Measurements from ENCODE around the gene CA11.

GRCh38 chr19:48624067-48624594, 21.9 kb downstream of the CA11 start:
- TF ChIP-seq GATA2 (IDR thresholded peaks at IDR 0.05; ENCODE audit: low read depth, low read length) (no peak), GATA3 (IDR thresholded peaks at IDR 0.05; ENCODE audit: low read depth, low read length) (no peak)

Measured in SH-SY5Y (cell line).